Amniotic epithelial cell (primary cell): ENCODE measurements around the gene ZNF200.
A peak's percentile ranks its signal among the peaks of the same experiment; 100 is the strongest.
"Not testable (repeated sequence)": the region's sequence is repeated elsewhere in the genome, so short reads cannot be mapped to it uniquely, and the experiment has no call there.

ENCODE experiments used
- DNase-seq: peaks from one replicate; pipeline ENCODE4 v3.0.0-alpha.2; 2010; ENCODE audit warnings: low read depth

ZNF200 gene

GRCh38 chr16:3198334-3199072 lies 36.5 kb downstream of the ZNF200 start:
- DNase-seq, result no peak

DNA sequence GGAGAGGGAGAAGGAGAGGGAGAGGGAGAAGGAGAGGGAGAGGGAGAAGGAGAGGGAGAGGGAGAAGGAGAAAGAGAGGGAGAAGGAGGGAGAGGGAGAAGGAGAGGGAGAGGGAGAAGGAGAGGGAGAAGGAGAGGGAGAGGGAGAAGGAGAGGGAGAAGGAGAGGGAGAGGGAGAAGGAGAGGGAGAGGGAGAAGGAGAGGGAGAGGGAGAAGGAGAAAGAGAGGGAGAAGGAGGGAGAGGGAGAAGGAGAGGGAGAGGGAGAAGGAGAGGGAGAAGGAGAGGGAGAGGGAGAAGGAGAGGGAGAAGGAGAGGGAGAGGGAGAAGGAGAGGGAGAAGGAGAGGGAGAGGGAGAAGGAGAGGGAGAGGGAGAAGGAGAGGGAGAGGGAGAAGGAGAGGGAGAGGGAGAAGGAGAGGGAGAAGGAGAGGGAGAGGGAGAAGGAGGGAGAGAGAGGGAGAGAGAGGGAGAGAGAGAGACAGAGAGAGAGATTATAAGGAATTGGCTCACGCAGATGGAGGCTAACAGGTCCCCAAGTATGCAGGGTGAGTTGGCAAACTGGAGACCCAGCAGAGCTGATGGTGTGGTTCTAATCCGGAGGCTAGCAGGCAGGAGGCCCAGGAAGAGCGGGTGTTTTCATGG lies 37.1 kb downstream of the ZNF200 start:
- DNase-seq, result not testable (repeated sequence)

GRCh38 chr16:3195975-3196374 lies 39.0 kb downstream of the ZNF200 start:
- no peak for DNase-seq

GRCh38 chr16:3194792-3195191 lies 40.2 kb downstream of the ZNF200 start:
- no peak for DNase-seq

DNA sequence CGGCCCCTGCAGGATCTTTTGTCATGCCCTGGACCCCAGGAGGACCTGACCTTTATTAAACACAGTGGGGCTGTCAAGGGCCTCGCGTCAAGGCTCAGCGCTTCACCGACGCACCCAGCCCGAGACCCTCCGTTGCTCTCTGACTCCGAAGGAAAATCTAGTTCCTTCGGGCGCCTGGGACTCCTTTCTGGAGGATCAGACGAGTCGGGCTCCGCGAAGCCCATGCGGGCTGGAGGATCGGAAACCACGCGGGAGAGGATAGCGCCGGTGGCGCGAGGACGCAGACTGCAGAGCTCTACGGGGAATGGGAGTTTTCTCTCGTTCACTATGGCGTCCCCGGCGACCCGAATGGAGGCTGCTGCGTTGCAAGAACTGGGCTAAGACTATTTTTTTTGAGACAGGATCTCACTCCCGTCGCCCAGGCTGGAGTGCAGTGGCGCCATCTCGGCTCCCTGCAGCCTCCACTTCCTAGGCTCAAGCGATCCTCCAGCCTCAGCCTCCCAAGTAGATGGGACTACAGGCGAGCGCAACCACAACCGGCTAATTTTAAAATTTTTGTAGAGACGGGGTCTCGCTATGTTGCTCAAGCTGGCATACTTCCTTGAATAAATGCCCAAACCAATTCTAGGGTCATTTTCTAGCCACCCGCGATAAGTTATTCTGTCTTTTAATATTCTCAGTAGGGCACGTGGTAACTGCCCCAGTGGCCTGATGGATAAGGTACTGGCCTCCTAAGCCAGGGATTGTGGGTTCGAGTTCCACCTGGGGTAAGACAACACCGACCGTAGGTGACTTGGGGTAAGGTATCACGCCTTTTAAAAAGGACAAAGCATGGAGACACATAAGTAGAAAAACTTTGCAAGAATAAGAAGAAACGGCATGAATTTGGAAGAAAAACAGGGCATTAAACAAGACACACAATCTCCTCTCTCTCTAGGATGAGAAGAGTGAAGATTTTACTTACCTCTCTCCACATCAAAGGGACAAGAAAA lies 41.4 kb downstream of the ZNF200 start:
- DNase-seq, result no peak

DNA sequence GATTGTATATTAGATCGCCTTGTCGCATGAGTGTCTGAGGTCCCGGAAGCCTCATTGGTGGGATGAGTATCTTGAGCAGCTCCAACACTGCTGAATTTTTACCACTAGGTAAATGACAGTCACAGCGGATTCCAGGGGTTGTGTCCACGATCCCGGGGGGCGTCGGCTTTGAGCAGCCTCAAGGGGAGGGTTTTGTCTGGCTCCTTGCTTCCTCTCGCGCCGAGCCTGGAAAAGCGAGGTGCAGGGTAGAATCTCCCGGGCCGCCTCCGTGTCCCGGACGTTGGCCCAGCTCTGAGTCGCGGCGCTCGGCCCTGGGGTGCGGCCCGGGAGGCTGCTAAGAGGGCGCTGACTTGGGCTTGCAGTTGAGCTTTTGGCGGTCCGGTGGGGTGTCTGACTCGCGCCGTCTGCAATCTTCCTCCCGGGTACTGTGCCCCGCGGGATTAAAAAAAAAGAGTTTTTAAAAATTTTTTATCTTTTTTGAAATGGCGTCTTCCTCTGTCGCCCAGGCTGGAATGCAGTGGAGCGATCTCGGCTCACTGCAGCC lies 42.4 kb downstream of the ZNF200 start:
- no peak for DNase-seq

DNA sequence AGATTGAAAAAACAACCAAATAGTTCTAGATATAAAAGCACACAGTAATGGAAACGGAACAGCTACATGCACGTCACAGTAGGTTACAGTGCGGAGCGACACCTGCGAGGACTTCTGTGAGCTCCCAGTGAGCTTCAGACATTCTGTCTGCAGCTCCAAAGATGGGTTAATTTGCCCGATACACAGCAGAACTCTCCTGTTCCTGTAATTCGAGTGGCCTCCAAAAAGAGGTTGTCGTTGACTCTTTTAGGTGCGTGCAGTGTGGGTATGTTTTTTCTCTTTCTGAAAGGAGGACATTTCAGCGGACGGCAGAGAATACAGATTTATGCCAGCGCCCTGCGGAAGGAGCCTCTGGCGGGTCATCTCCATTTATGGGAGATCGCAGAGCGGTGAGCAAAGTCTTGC lies 44.0 kb downstream of the ZNF200 start:
- DNase-seq, result no peak

DNA sequence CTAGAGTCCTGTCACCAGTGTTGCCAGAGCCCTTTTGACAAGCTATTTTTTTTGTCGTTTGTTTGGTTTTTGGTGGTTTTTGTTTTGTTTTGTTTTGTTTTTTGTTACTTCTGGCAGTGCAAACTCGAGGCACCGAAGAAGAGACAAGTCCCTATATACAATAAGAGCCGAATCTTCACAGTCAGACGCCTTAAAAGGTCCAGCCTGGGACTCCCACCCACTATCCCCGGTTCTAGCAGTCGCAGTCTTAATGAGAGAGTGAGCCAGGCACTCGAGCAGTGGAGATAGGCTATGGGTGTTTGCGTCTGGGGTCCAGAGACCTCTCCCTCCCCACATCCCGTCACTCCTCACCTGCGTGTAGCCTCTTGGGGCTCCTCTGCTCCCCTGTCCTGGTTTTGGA lies 45.1 kb downstream of the ZNF200 start:
- DNase-seq, result no peak

GRCh38 chr16:3188925-3189825 lies 45.8 kb downstream of the ZNF200 start:
- DNase-seq, result peak; percentile 39

- DNase-seq, result no peak
These were observed 46.4 kb downstream of the ZNF200 start for GRCh38 chr16:3188675-3188924.

DNA sequence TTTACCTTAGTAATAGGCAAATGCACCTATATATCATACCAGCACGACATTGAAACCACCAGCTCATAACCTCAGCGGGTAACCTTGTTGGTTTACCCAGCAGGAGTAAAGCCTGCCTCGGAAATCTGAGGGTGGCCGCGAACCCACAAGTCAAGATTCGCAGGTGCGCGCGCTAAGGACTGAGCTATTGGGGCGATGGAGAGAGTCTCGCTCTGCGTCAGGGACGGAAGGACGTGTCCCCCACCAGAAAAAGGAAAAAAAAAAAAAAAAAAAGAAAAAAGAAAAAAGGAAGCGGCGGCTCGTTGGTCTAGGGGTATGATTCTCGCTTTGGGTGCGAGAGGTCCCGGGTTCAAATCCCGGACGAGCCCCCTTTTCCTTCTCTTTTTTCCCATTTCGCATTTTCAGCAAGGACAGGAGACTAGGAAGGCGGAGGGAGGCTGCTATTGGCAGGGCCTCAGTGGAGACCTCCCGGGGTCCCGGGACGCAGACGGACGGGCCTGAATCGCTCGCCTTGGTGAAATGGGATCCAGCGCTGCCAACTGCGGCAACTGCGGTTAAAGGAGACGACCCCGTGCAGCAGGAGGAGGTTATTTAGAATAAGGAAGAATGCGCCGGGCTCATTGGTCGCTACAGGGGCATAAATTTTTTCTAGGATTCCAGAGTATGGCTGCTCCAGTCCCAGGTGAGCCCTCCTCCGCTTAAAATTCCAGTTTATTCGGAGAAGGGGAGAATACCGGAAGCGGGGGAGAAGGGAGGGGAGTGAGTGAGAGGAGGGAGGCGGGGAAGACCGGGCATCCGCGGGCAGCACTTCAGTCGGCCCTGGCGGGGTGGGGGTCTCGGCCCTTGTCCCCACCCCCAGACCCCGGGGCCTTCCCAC lies 46.9 kb downstream of the ZNF200 start, which contains the start of gene OR1F1:
TSS of gene OR1F1 (plus strand) at position 407 of the 877 bp plus-strand sequence.
- DNase-seq, result peak; percentile 62

DNA sequence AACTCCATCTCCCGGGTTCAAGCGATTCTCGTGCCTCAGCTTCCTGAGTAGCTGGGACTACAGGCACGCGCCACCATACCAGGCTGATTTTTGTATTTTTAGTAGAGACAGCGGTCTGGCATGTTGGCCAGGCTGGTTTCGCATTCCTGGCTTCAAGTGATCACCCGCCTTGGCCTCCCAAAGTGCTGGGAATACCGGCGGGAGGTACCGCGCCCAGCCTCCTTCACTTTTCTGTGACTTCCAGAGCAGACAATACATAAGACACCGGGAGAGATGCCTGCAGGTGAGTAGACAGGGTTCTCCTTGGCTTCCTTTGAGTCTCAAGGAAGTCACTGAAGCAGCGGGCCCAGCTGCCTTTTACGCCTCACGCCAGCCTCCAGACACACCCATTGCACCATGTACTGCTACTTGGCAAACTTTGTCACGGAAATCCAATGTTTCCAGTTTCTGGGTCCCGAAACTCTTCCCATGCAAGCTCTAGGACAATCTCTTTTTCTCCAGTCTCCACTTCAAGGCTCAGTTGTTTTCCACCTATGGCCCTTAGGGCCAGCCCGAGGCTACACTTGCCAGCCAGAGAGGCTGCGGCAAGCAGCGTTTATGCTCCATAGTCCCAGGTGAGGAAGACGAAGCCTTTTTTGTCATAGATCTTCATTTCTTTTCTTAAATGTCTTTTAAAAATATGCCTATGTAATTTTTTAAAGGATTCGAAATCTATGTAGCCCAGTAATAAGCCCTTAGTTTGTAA lies 47.8 kb downstream of the ZNF200 start:
- DNase-seq, result no peak

DNA sequence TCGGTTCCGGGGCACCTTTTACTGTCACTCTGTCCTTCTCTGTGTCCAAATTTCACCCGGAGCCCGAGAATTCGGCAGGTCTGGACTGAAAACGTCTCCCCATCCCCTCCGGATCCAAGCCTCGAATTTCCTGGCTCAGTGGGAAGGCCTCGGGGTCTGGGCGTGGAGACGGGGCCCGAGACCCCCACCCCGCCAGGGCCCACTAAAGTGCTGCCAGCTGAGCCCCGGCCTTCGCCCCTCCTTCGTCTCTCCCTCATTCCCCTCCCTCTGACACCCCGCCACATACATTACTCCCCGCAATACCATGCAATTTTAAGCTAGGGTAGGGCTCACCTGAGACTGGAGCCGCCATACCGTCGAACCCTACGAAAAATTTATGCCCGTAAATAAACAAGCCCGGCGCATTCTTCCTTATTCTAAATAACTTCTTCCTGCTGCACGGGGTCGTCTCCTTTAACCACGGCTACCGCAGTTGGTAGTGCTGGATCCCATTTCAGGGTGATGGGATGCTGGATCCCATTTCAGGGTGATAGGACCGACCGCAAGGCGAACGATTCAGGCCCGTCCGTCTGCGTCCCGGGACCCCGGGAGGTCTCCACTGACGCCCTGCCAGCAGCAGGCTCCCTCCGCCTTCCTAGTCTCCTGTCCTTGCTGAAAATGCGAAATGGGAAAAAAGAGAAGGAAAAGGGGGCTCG lies 51.4 kb downstream of the ZNF200 start:
- DNase-seq, result no peak

- DNase-seq, result peak; percentile 28
These were observed 52.1 kb downstream of the ZNF200 start for GRCh38 chr16:3182608-3183444.

DNA sequence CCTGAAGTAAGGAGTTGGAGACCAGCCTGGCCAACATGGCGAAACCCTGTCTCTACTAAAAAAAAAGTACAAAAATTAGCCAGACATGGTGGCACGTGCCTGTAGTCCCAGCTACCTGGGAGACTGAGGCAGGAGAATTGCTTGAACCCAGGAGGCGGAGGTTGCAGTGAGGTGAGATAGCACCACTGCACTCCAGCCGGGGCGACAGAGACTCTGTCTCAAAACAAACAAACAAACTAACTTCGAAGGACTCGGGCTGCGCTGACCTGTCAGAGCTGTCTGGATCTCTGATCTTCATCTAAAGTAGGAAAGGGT lies 52.7 kb downstream of the ZNF200 start:
- DNase-seq, result not testable (repeated sequence)

GRCh38 chr16:3180445-3180878 lies 54.5 kb downstream of the ZNF200 start:
- peak; percentile 1 for DNase-seq

- no peak for DNase-seq
These were observed 55.3 kb downstream of the ZNF200 start for GRCh38 chr16:3179651-3180050.
